OCI-LY7 (cell line): ENCODE results near the gene CCHCR1. TPM values are rescaled to one million over a fixed set of nuclear protein-coding genes. Genes with fewer than 3 reads are reported as not detected.

Source experiments
- BruUV-seq: library from RNA; stranded (reverse); fragments of 400-500 nt; replicated peaks from 2 replicates; lab custom pipeline; 2021; lab: Mats Ljungman, UMichigan
- CTCF ChIA-PET: fragments of 300-600 bp; sonication (Branson Sonifier 250); formaldehyde crosslinking; loops from one replicate; lab custom pipeline; 2022; ENCODE audit warnings: antibody characterized with exemption; ENCODE audit not compliant: unreplicated experiment; lab: Charles Lee
- POLR2A ChIA-PET: fragments of 300-600 bp; sonication (Branson Sonifier 250); formaldehyde crosslinking; loops from one replicate; lab custom pipeline; 2022; ENCODE audit warnings: antibody characterized with exemption; lab: Charles Lee
- DNase-seq: peaks from one replicate; pipeline ENCODE4 v3.0.0-alpha.2; 2015; ENCODE audit warnings: low spot score
- H2AFZ ChIP-seq: fragments of 200-600 bp; sonication (generic), shearing (Covaris generic); 2 replicates; pipeline ENCODE4 v1.6.1; 2014; ENCODE audit warnings: mild to moderate bottlenecking, antibody characterized with exemption, low read length, moderate library complexity
- H3K27ac ChIP-seq: fragments of 200-600 bp; sonication (generic); 2 replicates; pipeline ENCODE4 v1.5.1; 2014; ENCODE audit warnings: mixed run types, low read depth, mild to moderate bottlenecking, moderate library complexity, low read length, inconsistent platforms; ENCODE audit not compliant: poor library complexity, severe bottlenecking
- H3K36me3 ChIP-seq: fragments of 200-600 bp; sonication (generic); 2 replicates; pipeline ENCODE4 v1.6.1; 2014; ENCODE audit warnings: mild to moderate bottlenecking, antibody characterized with exemption, low read length, moderate library complexity, mixed read lengths; ENCODE audit not compliant: insufficient read depth
- H3K4me1 ChIP-seq: fragments of 200-600 bp; sonication (generic); 2 replicates; pipeline ENCODE4 v1.5.1; 2014; ENCODE audit warnings: mild to moderate bottlenecking, low read length; ENCODE audit not compliant: insufficient read depth, poor library complexity, severe bottlenecking
- H3K4me2 ChIP-seq: fragments of 200-600 bp; sonication (generic); 2 replicates; pipeline ENCODE4 v1.6.1; 2014; ENCODE audit warnings: mild to moderate bottlenecking, low read length
- H3K4me3 ChIP-seq: fragments of 200-600 bp; sonication (generic); 2 replicates; pipeline ENCODE4 v1.5.1; 2014; ENCODE audit warnings: mild to moderate bottlenecking, low read depth, low read length; ENCODE audit not compliant: poor library complexity, severe bottlenecking
- H3K79me2 ChIP-seq: fragments of 200-600 bp; sonication (generic); 2 replicates; pipeline ENCODE4 v1.6.1; 2016; ENCODE audit warnings: low read depth, mild to moderate bottlenecking, low read length, moderate library complexity, mixed read lengths; ENCODE audit not compliant: insufficient read depth
- H3K9me2 ChIP-seq: fragments of 200-600 bp; sonication (generic); 2 replicates; pipeline ENCODE4 v1.6.1; 2016; ENCODE audit warnings: mild to moderate bottlenecking, low read length, mixed read lengths; ENCODE audit not compliant: insufficient read depth
- H3K9me3 ChIP-seq: fragments of 200-600 bp; sonication (generic); 2 replicates; pipeline ENCODE4 v1.6.1; 2014; ENCODE audit warnings: mild to moderate bottlenecking, mixed run types, low read length, mixed read lengths
- H4K20me1 ChIP-seq: fragments of 200-600 bp; sonication (generic); 2 replicates; pipeline ENCODE4 v1.6.1; 2014; ENCODE audit warnings: mild to moderate bottlenecking, antibody characterized with exemption, low read length, moderate library complexity, mixed read lengths; ENCODE audit not compliant: insufficient read depth
- CTCF ChIP-seq: fragments of 200-600 bp; sonication (generic); conservative IDR thresholded peaks from 2 replicates; pipeline ENCODE4 v1.5.1; 2014; ENCODE audit warnings: mild to moderate bottlenecking, antibody characterized with exemption, low read length, moderate library complexity, mixed read lengths
- EZH2phosphoT487 ChIP-seq: fragments of 200-600 bp; sonication (generic); IDR thresholded peaks from 2 replicates; pipeline ENCODE4 v1.6.1; 2018; ENCODE audit warnings: low read depth, borderline replicate concordance, mild to moderate bottlenecking, mixed run types, antibody characterized with exemption, low read length, moderate library complexity, mixed read lengths
- intact Hi-C: fragments of 100-400 bp; cut with micrococcal nuclease; formaldehyde crosslinking; loops from one replicate; pipeline ENCODE4 v1.10.0; 2022; ENCODE audit not compliant: unreplicated experiment
- total RNA-seq, 2 experiments: library from RNA; depleted of rRNA in 1 of 2; stranded (reverse); fragments of >200 nt in 1 of 2; shearing (Covaris generic) in 1 of 2; gene quantifications; 2 replicates each; pipeline ENCODE4 v1.2.3, GENCODE V29; 2014 to 2022

CCHCR1 gene
- total RNA-seq, 2 experiments from 2014 or later, result 23.9 to 33.0 TPM

GRCh38 chr6:31152781-31153180 is 4.8 kb downstream of the CCHCR1 start:
- Histone ChIP-seq H3K9me2 (no peaks in the 10 kb centered on the region), H3K4me1 (peaks cover 7% of the 10 kb centered on the region), H3K4me2 (no peak overlapping the region), H3K9me3 (no peaks in the 10 kb centered on the region), H4K20me1 (no peaks in the 10 kb centered on the region), H3K27ac (no peak overlapping the region), H3K36me3 (peaks cover 3% of the 10 kb centered on the region; the same call in 1 of the 2 replicates), H3K79me2 (no peaks in the 10 kb centered on the region), H2AFZ (no peak overlapping the region), H3K4me3 (no peak overlapping the region)
- no TSS peak for BruUV-seq
- intact Hi-C loops, result no loop called here
- POLR2A ChIA-PET, result interaction anchor here (0.6 to 0.7 kb wide), 2 partner anchors 9 to 59 kb away, joined by 3 to 7 read pairs; no protein-coding TSS in a partner anchor
- DNase-seq, result no peak
- TF ChIP-seq CTCF, result no peak
- no peak for TF ChIP-seq EZH2phosphoT487
- CTCF ChIA-PET, result no interaction called here

DNA sequence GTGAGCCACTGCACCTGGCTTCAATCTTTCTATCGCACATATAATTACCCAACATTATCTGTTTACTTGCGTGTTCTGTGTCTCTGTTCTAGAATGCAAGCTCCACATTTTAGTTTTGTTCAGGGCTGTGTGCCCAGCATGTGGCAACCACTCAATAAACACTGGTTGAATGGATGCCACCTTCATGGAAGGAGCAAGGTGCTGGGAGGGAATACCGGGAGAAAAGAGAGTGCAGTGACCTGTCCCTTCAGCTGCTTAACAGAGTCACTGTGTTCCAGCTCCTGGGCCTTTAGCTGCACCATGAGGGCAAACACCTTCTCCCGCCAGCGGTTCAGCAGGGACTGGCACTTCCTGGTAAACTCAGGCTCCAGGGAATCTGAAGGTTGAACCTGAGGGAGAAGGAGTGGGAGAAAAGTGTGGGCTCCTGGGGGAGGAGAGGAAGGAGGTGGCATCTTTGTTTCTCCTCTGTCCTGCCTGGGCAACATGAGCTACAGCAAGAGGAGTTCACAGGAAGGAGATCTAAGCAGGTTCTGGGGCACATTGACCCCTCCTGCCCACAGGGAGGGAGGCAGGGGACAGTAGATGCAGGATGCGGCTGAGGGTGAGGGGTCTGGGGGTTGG is 7.7 kb downstream of the CCHCR1 start:
- Histone ChIP-seq H3K79me2 (no peaks in the 10 kb centered on the region), H3K4me3 (no peak overlapping the region), H3K9me2 (no peaks in the 10 kb centered on the region), H3K27ac (no peak overlapping the region), H3K36me3 (0 out of 2 replicates have a peak, but pooled peaks cover 3% of the 10 kb centered on the region), H3K4me1 (no peaks in the 10 kb centered on the region), H3K4me2 (no peak overlapping the region), H2AFZ (no peak overlapping the region), H4K20me1 (no peaks in the 10 kb centered on the region), H3K9me3 (no peaks in the 10 kb centered on the region)
- intact Hi-C loops, result no loop called here
- no peak for DNase-seq
- ChIA-PET POLR2A (interaction anchor here (0.7 kb wide), 1 partner anchor 375 kb away, joined by 3 read pairs; no protein-coding TSS in a partner anchor), CTCF (no interaction called here)
- no TSS peak for BruUV-seq
- TF ChIP-seq CTCF (no peak), EZH2phosphoT487 (no peak)

- no peaks in the 10 kb centered on the region for H3K4me1 ChIP-seq
- no peaks in the 10 kb centered on the region for H3K79me2 ChIP-seq
- no peak overlapping the region for H2AFZ ChIP-seq
- DNase-seq, result no peak
- intact Hi-C loops, result no loop called here
- H3K36me3 ChIP-seq, result no peaks in the 10 kb centered on the region
- no TSS peak for BruUV-seq
- H3K4me2 ChIP-seq, result no peak overlapping the region
- POLR2A ChIA-PET, result interaction anchor here (1.7 kb wide), 1 partner anchor 12 kb away, joined by 4 read pairs; the partner anchor contains the start of gene CCHCR1
- H3K9me2 ChIP-seq, result no peaks in the 10 kb centered on the region
- no peaks in the 10 kb centered on the region for H3K9me3 ChIP-seq
- CTCF ChIA-PET, result no interaction called here
- no peak overlapping the region for H3K27ac ChIP-seq
- no peaks in the 10 kb centered on the region for H4K20me1 ChIP-seq
- TF ChIP-seq CTCF (no peak), EZH2phosphoT487 (no peak)
- H3K4me3 ChIP-seq, result no peak overlapping the region
These were observed 12.2 kb downstream of the CCHCR1 start for GRCh38 chr6:31145386-31145785.
